SK-N-SH (cell line): ENCODE measurements around the gene DCLK1. TPM values are rescaled to one million over a fixed set of nuclear protein-coding genes. Genes with fewer than 3 reads are reported as not detected.

Experiments used
- CTCF ChIA-PET: fragments of 300-600, 350-600 bp; formaldehyde crosslinking; extraction: SDS; loops from one replicate; lab custom pipeline; 2021; lab: Yijun Ruan, JAX
- POLR2A ChIA-PET: fragments of 350-600 bp; sonication (Branson Sonifier 250); formaldehyde crosslinking; extraction: SDS; loops from one replicate; lab custom pipeline; 2020; ENCODE audit warnings: antibody characterized with exemption, inconsistent platforms; lab: Yijun Ruan, JAX
- DNase-seq: peaks from one replicate; pipeline ENCODE4 v3.0.0; 2012
- H2AFZ ChIP-seq: fragments of 200-600 bp; sonication (generic); 2 replicates; pipeline ENCODE4 v1.8.1; 2016; ENCODE audit warnings: antibody characterized with exemption, mild to moderate bottlenecking, low read depth
- H3F3A ChIP-seq: fragments of 200-600 bp; sonication (generic); replicated peaks from 2 replicates; pipeline ENCODE3; 2016; ENCODE audit warnings: antibody characterized with exemption, mild to moderate bottlenecking; ENCODE audit not compliant: insufficient read depth
- H3K27ac ChIP-seq, 2 experiments: fragments of 200-500 bp in 1 of 2; fragments of 200-600 bp in 1 of 2; sonication (Bioruptor generic) in 1 of 2; sonication (generic), shearing (Covaris generic) in 1 of 2; 2 replicates each; pipeline versions ENCODE4 v1.5.1 to v1.6.1; 2014 to 2016; ENCODE audit warnings: low read depth in 2 of 2, inconsistent platforms in 1 of 2, low read length in 1 of 2, mild to moderate bottlenecking in 1 of 2, mixed read lengths in 1 of 2
- H3K27me3 ChIP-seq: fragments of 200-600 bp; sonication (generic), shearing (Covaris generic); 2 replicates; pipeline ENCODE4 v1.6.1; 2016; ENCODE audit warnings: mixed run types; ENCODE audit not compliant: insufficient read depth
- H3K36me3 ChIP-seq, 2 experiments: fragments of 200-500 bp in 1 of 2; fragments of 200-600 bp in 1 of 2; sonication (Bioruptor generic) in 1 of 2; sonication (generic) in 1 of 2; replicated peaks in 1 of 2; 2 replicates each; pipeline versions ENCODE3 to v1.5.1; 2014 to 2016; ENCODE audit warnings: low read length in 1 of 2, mild to moderate bottlenecking in 1 of 2; ENCODE audit not compliant: insufficient read depth in 2 of 2, control insufficient read depth in 1 of 2
- H3K4me1 ChIP-seq, 2 experiments: fragments of 200-500 bp in 1 of 2; fragments of 200-600 bp in 1 of 2; sonication (Bioruptor generic) in 1 of 2; sonication (generic), shearing (Covaris generic) in 1 of 2; 2 replicates each; pipeline versions ENCODE4 v1.5.1 to v1.6.1; 2014 to 2016; ENCODE audit warnings: low read depth in 1 of 2, low read length in 1 of 2, mixed run types in 1 of 2; ENCODE audit not compliant: insufficient read depth in 2 of 2, control insufficient read depth in 1 of 2
- H3K4me2 ChIP-seq: fragments of 200-600 bp; sonication (generic), shearing (Covaris generic); 2 replicates; pipeline ENCODE4 v1.6.1; 2017; ENCODE audit warnings: mixed run types
- H3K4me3 ChIP-seq, 2 experiments: fragments of 200-500 bp in 1 of 2; fragments of 200-600 bp in 1 of 2; sonication (Bioruptor generic) in 1 of 2; sonication (generic), shearing (Covaris generic) in 1 of 2; 2 replicates each; pipeline versions ENCODE4 v1.5.1 to v1.8.1; 2014 to 2016; ENCODE audit warnings: low read depth in 2 of 2, inconsistent platforms in 1 of 2, low read length in 1 of 2, mild to moderate bottlenecking in 1 of 2, mixed read lengths in 1 of 2, moderate library complexity in 1 of 2
- H3K79me2 ChIP-seq: fragments of 200-600 bp; sonication (generic); 2 replicates; pipeline ENCODE4 v1.8.1; 2017; ENCODE audit warnings: mild to moderate bottlenecking; ENCODE audit not compliant: insufficient read depth
- H3K9ac ChIP-seq: fragments of 200-600 bp; sonication (generic); 2 replicates; pipeline ENCODE4 v1.6.1; 2017; ENCODE audit warnings: mixed run types
- H3K9me2 ChIP-seq: fragments of 200-600 bp; sonication (generic); 2 replicates; pipeline ENCODE4 v1.6.1; 2017; ENCODE audit warnings: mixed run types
- H3K9me3 ChIP-seq: fragments of 200-600 bp; sonication (generic); 2 replicates; pipeline ENCODE4 v1.6.1; 2017; ENCODE audit warnings: mixed run types, mild to moderate bottlenecking, moderate library complexity
- H4K20me1 ChIP-seq: fragments of 200-600 bp; sonication (generic); 2 replicates; pipeline ENCODE4 v1.6.1; 2017; ENCODE audit warnings: mild to moderate bottlenecking, mixed run types; ENCODE audit not compliant: insufficient read depth
- CHD2 ChIP-seq: fragments of 150-350 bp; IDR thresholded peaks from 2 replicates; pipeline ENCODE4 v1.6.1; 2018; ENCODE audit warnings: low read length; ENCODE audit not compliant: partially characterized antibody
- EP300 ChIP-seq, 2 experiments: IDR thresholded peaks; 2 replicates each; pipeline versions ENCODE4 v1.4.0 to v1.6.1; 2012; ENCODE audit warnings: borderline replicate concordance in 1 of 2, low read depth in 1 of 2, low read length in 1 of 2
- EZH2phosphoT487 ChIP-seq: fragments of 200-600 bp; sonication (generic); IDR thresholded peaks from 2 replicates; pipeline ENCODE4 v1.6.1; 2017; ENCODE audit warnings: low read depth, mixed run types, mild to moderate bottlenecking, antibody characterized with exemption, moderate library complexity, borderline replicate concordance
- GATA2 ChIP-seq: sonication (generic); formaldehyde crosslinking; IDR thresholded peaks from 2 replicates; pipeline ENCODE4 v1.5.0; 2020; ENCODE audit warnings: mild to moderate bottlenecking, missing genetic modification reagents
- IRF3 ChIP-seq: fragments of 150-350 bp; IDR thresholded peaks from 2 replicates; pipeline ENCODE4 v1.6.1; 2016; ENCODE audit warnings: mild to moderate bottlenecking, low read depth, low read length
- MAX ChIP-seq: IDR thresholded peaks from 2 replicates; pipeline ENCODE4 v1.4.0; 2012; ENCODE audit warnings: low read depth
- MEF2A ChIP-seq: IDR thresholded peaks from 2 replicates; pipeline ENCODE4 v1.4.0; 2012; ENCODE audit warnings: low read depth, borderline replicate concordance
- NRF1 ChIP-seq: IDR thresholded peaks from 2 replicates; pipeline ENCODE4 v1.6.1; 2012; ENCODE audit warnings: low read depth, mild to moderate bottlenecking, low read length
- RCOR1 ChIP-seq: fragments of 150-350 bp; IDR thresholded peaks from 2 replicates; pipeline ENCODE4 v1.6.1; 2017; ENCODE audit warnings: antibody characterized with exemption, low read length
- TAF1 ChIP-seq: IDR thresholded peaks from 2 replicates; pipeline ENCODE4 v1.6.1; 2012; ENCODE audit warnings: low read depth, mild to moderate bottlenecking, low read length, moderate library complexity, borderline replicate concordance
- TEAD4 ChIP-seq: IDR thresholded peaks from 2 replicates; pipeline ENCODE4 v1.4.0; 2012; ENCODE audit warnings: mild to moderate bottlenecking, borderline replicate concordance; ENCODE audit not compliant: insufficient read depth
- USF2 ChIP-seq: fragments of 150-350 bp; IDR thresholded peaks from 2 replicates; pipeline ENCODE4 v1.6.1; 2017; ENCODE audit warnings: antibody characterized with exemption, low read length, low read depth, borderline replicate concordance
- ZBTB33 ChIP-seq: IDR thresholded peaks from 2 replicates; pipeline ENCODE4 v1.4.0; 2012; ENCODE audit warnings: low read depth, borderline replicate concordance
- WGBS: methylation state at CpG from one replicate; pipeline ENCODE4 v1.1.6; 2017; ENCODE audit warnings: low lambda C conversion rate; 5-methylcytosine and 5-hydroxymethylcytosine counted together
- polyA plus RNA-seq, 3 experiments: library from polyadenylated mRNA; depleted of rRNA; stranded (reverse); fragments of >200 nt; gene quantifications; 2 replicates each; pipeline ENCODE4 v1.2.3, GENCODE V29; 2012

The DCLK1 gene
- polyA plus RNA-seq, 1 of the 3 experiments (the other 2 are of a cell fraction) = 1.1 TPM

- 61% methylated on average over 2 of the region's 2 CpGs for WGBS
- no peaks in the 10 kb centered on the region for H3K27me3 ChIP-seq
- POLR2A ChIA-PET = no interaction called here
- H3K4me3 ChIP-seq = no peak overlapping the region
- no peaks in the 10 kb centered on the region for H3F3A ChIP-seq
- no peaks in the 10 kb centered on the region for H3K36me3 ChIP-seq
- DNase-seq = no peak
- no peak overlapping the region for H3K4me2 ChIP-seq
- no peak overlapping the region for H3K27ac ChIP-seq
- H2AFZ ChIP-seq = no peak overlapping the region
- no peak for TF ChIP-seq RCOR1
- TF ChIP-seq TEAD4 = no peak
- TF ChIP-seq MEF2A = no peak
- no peak for TF ChIP-seq EP300 (IDR thresholded peaks at IDR 0.05; ENCODE audit: borderline replicate concordance in 1 of 2, low read depth in 1 of 2, low read length in 1 of 2)
- no peaks in the 10 kb centered on the region for H3K9me3 ChIP-seq
- CTCF ChIA-PET = interaction anchor here (1.2 to 1.3 kb wide), 2 partner anchors 14 to 20 kb away, joined by 3 read pairs; no protein-coding TSS in a partner anchor
- H3K9me2 ChIP-seq = no peaks in the 10 kb centered on the region
- H4K20me1 ChIP-seq = no peaks in the 10 kb centered on the region
- no peaks in the 10 kb centered on the region; the same call in 1 of the 2 replicates for H3K79me2 ChIP-seq
- H3K4me1 ChIP-seq = peaks cover 0 to 6% of the 10 kb centered on the region in 2 experiments; a peak in 2 of 4 replicates
- no peak overlapping the region for H3K9ac ChIP-seq
Measured at GRCh38 chr13:36058116-36058515, 73.1 kb downstream of the DCLK1 start.

GRCh38 chr13:36057547-36057946 lies 73.6 kb downstream of the DCLK1 start:
- Histone ChIP-seq H3K4me1 (peaks cover 0 to 6% of the 10 kb centered on the region in 2 experiments; a peak in 2 of 4 replicates), H3K9me2 (no peaks in the 10 kb centered on the region)
- no peak for TF ChIP-seq MAX
- no peak for TF ChIP-seq RCOR1
- no peak for TF ChIP-seq CHD2
- no peak for TF ChIP-seq EP300 (IDR thresholded peaks at IDR 0.05; ENCODE audit: borderline replicate concordance in 1 of 2, low read depth in 1 of 2, low read length in 1 of 2)
- TF ChIP-seq GATA2 = no peak
- TF ChIP-seq NRF1 = no peak
- TF ChIP-seq ZBTB33 = no peak
- no peak for TF ChIP-seq EZH2phosphoT487
- TF ChIP-seq TEAD4 = no peak
- TF ChIP-seq TAF1 = no peak
- no peak for TF ChIP-seq USF2
- no peak for TF ChIP-seq IRF3
- TF ChIP-seq, all 33 proteins: peak for 0
- H3K4me2 ChIP-seq = no peak overlapping the region
- no peak overlapping the region for H3K9ac ChIP-seq
- no peak overlapping the region for H2AFZ ChIP-seq
- 63% methylated on average over 1 of the region's 1 CpG for WGBS
- H3K36me3 ChIP-seq = no peaks in the 10 kb centered on the region
- H3K9me3 ChIP-seq = no peaks in the 10 kb centered on the region
- H3K79me2 ChIP-seq = no peaks in the 10 kb centered on the region; the same call in 1 of the 2 replicates
- no peak overlapping the region for H3K4me3 ChIP-seq
- H3K27ac ChIP-seq = no peak overlapping the region
- no peak for DNase-seq
- H3K27me3 ChIP-seq = no peaks in the 10 kb centered on the region
- H3F3A ChIP-seq = no peaks in the 10 kb centered on the region
- no peaks in the 10 kb centered on the region for H4K20me1 ChIP-seq
- CTCF ChIA-PET = interaction anchor here (1.3 kb wide), 1 partner anchor 14 kb away, joined by 3 read pairs; no protein-coding TSS in a partner anchor
- POLR2A ChIA-PET = no interaction called here
